Panc1 (cell line): ENCODE measurements around the gene THAP6. TPM values are rescaled to one million over a fixed set of nuclear protein-coding genes. Genes with fewer than 3 reads are reported as not detected.

Experiments used
- ATAC-seq: fragments of 200-7000 bp; cut with Tn5 transposase; 2 replicates; pipeline ENCODE4 v1.9.1; 2020; ENCODE audit warnings: mild to moderate bottlenecking, moderate library complexity
- BruUV-seq: library from RNA; stranded (reverse); fragments of 400-500 nt; replicated peaks from 2 replicates; lab custom pipeline; 2021; lab: Mats Ljungman, UMichigan
- CTCF ChIA-PET: fragments of 300-600 bp; sonication (Branson Sonifier 250); formaldehyde crosslinking; loops from one replicate; lab custom pipeline; 2022; ENCODE audit warnings: antibody characterized with exemption; lab: Charles Lee
- POLR2A ChIA-PET: fragments of 300-600 bp; sonication (Branson Sonifier 250); formaldehyde crosslinking; loops from one replicate; lab custom pipeline; 2022; ENCODE audit warnings: antibody characterized with exemption; lab: Charles Lee
- DNase-seq: peaks from one replicate; pipeline ENCODE4 v3.0.0-alpha.2; 2010; ENCODE audit warnings: low read depth, low spot score
- H3K27ac ChIP-seq: 2 replicates; pipeline ENCODE4 v1.5.1; 2011; ENCODE audit warnings: mild to moderate bottlenecking, low read length, inconsistent platforms
- H3K27me3 ChIP-seq: fragments of 200-500 bp; sonication (Bioruptor generic); 2 replicates; pipeline ENCODE4 v1.6.0; 2014; ENCODE audit warnings: low read length, inconsistent platforms; ENCODE audit not compliant: control insufficient read depth, insufficient read depth
- H3K36me3 ChIP-seq: fragments of 200-500 bp; sonication (Bioruptor generic); 2 replicates; pipeline ENCODE4 v1.5.1; 2014; ENCODE audit warnings: inconsistent platforms, mild to moderate bottlenecking, low read length, moderate library complexity; ENCODE audit not compliant: control insufficient read depth, insufficient read depth
- H3K4me1 ChIP-seq: 2 replicates; pipeline ENCODE4 v1.5.1; 2011; ENCODE audit warnings: inconsistent platforms, mild to moderate bottlenecking, low read length, moderate library complexity; ENCODE audit not compliant: control insufficient read depth, insufficient read depth
- H3K4me3 ChIP-seq, 2 experiments: 2 replicates each; pipeline ENCODE4 v1.5.1; 2011 to 2012; ENCODE audit warnings: low read depth in 2 of 2, low read length in 2 of 2, mild to moderate bottlenecking in 2 of 2, inconsistent platforms in 1 of 2, moderate library complexity in 1 of 2
- H3K9me3 ChIP-seq: fragments of 200-500 bp; sonication (Bioruptor generic); 2 replicates; pipeline ENCODE4 v1.5.1; 2014; ENCODE audit warnings: low read depth, mild to moderate bottlenecking, inconsistent platforms, low read length, moderate library complexity; ENCODE audit not compliant: control insufficient read depth, insufficient read depth
- POLR2AphosphoS5 ChIP-seq: IDR thresholded peaks from 2 replicates; pipeline ENCODE4 v1.6.1; 2012; ENCODE audit warnings: mild to moderate bottlenecking, low read depth, low read length, moderate library complexity
- SIN3A ChIP-seq: IDR thresholded peaks from 2 replicates; pipeline ENCODE4 v1.6.1; 2012; ENCODE audit warnings: low read depth, mild to moderate bottlenecking, low read length, moderate library complexity, borderline replicate concordance; ENCODE audit not compliant: insufficient read depth
- TCF7L2 ChIP-seq: IDR thresholded peaks from 2 replicates; pipeline ENCODE4 v1.6.1; 2011; ENCODE audit warnings: mild to moderate bottlenecking, low read depth, low read length, inconsistent platforms
- in situ Hi-C: cut with HindIII; loops from 2 replicates; pipeline ENCODE4 v1.10.0; 2016; ENCODE audit warnings: low sequenced_read_pairs, low pct_unique_long_range_greater_than_20kb
- intact Hi-C: fragments of 100-400 bp; cut with micrococcal nuclease; formaldehyde crosslinking; loops from one replicate; pipeline ENCODE4 v1.10.0; 2022; ENCODE audit not compliant: unreplicated experiment
- total RNA-seq: library from RNA; stranded (reverse); gene quantifications from one replicate; pipeline ENCODE4 v1.2.1, GENCODE V29; 2021; ENCODE audit not compliant: unreplicated experiment
- TF ChIP-seq, protein P1 (sequence below): fragments of 450-650 bp; IDR thresholded peaks from 2 replicates; pipeline ENCODE4 v1.5.1; 2017; ENCODE audit warnings: mild to moderate bottlenecking
- TF ChIP-seq, protein P2 (sequence below), 2 experiments: IDR thresholded peaks; 2 replicates each; pipeline ENCODE4 v1.6.1; 2011 to 2012; ENCODE audit warnings: low read depth in 2 of 2, control low read depth in 1 of 2, low read length in 1 of 2, mild to moderate bottlenecking in 1 of 2, moderate library complexity in 1 of 2; ENCODE audit not compliant: insufficient read depth in 1 of 2

The THAP6 gene
- total RNA-seq, 1 experiment from 2014 or later = 13.9 TPM

DNA sequence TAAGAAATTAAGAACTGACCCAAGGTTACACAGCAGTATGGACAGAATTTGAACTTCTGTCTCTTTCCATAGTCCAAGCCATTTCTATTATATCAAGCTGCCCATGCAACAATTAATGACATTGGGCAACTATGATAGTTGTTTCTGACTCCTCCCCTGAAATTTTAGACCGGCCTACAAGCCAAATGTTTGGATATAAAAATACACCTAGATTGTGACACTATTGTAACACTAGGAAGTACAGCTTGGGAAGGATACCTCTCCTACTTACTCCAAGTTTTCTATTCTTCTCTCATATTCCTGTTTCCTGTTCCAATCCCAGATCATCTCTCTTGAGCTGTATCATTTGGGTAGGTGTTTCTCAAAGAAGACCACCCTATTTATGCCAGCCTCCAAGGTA is 43.5 kb upstream of the THAP6 start:
- H3K4me3 ChIP-seq = no peak overlapping the region
- no peak overlapping the region for H3K27ac ChIP-seq
- ChIA-PET POLR2A (no interaction called here), CTCF (no interaction called here)
- ATAC-seq (no peak), DNase-seq (no peak)
- H3K27me3 ChIP-seq = no peaks in the 10 kb centered on the region
- in situ Hi-C loops = no loop called here
- no peaks in the 10 kb centered on the region for H3K36me3 ChIP-seq
- no peaks in the 10 kb centered on the region for H3K4me1 ChIP-seq
- TF ChIP-seq, protein P1, sequence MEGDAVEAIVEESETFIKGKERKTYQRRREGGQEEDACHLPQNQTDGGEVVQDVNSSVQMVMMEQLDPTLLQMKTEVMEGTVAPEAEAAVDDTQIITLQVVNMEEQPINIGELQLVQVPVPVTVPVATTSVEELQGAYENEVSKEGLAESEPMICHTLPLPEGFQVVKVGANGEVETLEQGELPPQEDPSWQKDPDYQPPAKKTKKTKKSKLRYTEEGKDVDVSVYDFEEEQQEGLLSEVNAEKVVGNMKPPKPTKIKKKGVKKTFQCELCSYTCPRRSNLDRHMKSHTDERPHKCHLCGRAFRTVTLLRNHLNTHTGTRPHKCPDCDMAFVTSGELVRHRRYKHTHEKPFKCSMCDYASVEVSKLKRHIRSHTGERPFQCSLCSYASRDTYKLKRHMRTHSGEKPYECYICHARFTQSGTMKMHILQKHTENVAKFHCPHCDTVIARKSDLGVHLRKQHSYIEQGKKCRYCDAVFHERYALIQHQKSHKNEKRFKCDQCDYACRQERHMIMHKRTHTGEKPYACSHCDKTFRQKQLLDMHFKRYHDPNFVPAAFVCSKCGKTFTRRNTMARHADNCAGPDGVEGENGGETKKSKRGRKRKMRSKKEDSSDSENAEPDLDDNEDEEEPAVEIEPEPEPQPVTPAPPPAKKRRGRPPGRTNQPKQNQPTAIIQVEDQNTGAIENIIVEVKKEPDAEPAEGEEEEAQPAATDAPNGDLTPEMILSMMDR = no peak
- no peak for TF ChIP-seq SIN3A
- TF ChIP-seq, protein P2, sequence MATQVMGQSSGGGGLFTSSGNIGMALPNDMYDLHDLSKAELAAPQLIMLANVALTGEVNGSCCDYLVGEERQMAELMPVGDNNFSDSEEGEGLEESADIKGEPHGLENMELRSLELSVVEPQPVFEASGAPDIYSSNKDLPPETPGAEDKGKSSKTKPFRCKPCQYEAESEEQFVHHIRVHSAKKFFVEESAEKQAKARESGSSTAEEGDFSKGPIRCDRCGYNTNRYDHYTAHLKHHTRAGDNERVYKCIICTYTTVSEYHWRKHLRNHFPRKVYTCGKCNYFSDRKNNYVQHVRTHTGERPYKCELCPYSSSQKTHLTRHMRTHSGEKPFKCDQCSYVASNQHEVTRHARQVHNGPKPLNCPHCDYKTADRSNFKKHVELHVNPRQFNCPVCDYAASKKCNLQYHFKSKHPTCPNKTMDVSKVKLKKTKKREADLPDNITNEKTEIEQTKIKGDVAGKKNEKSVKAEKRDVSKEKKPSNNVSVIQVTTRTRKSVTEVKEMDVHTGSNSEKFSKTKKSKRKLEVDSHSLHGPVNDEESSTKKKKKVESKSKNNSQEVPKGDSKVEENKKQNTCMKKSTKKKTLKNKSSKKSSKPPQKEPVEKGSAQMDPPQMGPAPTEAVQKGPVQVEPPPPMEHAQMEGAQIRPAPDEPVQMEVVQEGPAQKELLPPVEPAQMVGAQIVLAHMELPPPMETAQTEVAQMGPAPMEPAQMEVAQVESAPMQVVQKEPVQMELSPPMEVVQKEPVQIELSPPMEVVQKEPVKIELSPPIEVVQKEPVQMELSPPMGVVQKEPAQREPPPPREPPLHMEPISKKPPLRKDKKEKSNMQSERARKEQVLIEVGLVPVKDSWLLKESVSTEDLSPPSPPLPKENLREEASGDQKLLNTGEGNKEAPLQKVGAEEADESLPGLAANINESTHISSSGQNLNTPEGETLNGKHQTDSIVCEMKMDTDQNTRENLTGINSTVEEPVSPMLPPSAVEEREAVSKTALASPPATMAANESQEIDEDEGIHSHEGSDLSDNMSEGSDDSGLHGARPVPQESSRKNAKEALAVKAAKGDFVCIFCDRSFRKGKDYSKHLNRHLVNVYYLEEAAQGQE (IDR thresholded peaks at IDR 0.05; ENCODE audit: insufficient read depth in 1 of 2, low read depth in 2 of 2, low read length in 1 of 2) = no peak
- TF ChIP-seq POLR2AphosphoS5 = no peak
- TF ChIP-seq TCF7L2 = no peak
- intact Hi-C loops = no loop called here
- no TSS peak for BruUV-seq
- no peaks in the 10 kb centered on the region for H3K9me3 ChIP-seq

DNA sequence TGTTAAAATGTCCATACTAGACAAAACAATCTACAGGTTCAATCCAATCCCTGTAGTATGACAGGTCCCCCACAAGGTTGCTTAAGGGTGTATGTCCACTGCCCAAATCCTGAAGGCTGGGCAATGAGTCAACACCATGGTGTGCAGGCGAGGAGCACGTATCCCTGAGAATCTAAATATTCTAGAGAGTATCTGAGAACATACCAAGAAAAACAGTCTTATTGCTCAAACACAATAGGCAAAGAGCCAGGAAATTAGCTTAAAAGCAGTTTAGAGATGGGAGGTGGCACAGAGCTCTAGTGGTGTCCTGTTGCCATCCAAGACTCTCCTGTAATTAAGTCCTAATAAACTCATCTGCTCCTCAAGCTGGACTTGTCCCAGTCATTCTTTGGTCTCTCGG is 37.1 kb upstream of the THAP6 start:
- no peaks in the 10 kb centered on the region for H3K9me3 ChIP-seq
- in situ Hi-C loops = no loop called here
- BruUV-seq = no TSS peak
- TF ChIP-seq, protein P2 (IDR thresholded peaks at IDR 0.05; ENCODE audit: insufficient read depth in 1 of 2, low read depth in 2 of 2, low read length in 1 of 2) = no peak
- TF ChIP-seq SIN3A (no peak), POLR2AphosphoS5 (no peak), TCF7L2 (no peak)
- TF ChIP-seq, protein P1 = no peak
- intact Hi-C loops = no loop called here
- no peaks in the 10 kb centered on the region for H3K4me1 ChIP-seq
- DNase-seq = no peak
- no peak for ATAC-seq
- H3K36me3 ChIP-seq = peaks cover 2% of the 10 kb centered on the region; the same call in 1 of the 2 replicates
- H3K27ac ChIP-seq = no peak overlapping the region
- no peaks in the 10 kb centered on the region for H3K27me3 ChIP-seq
- H3K4me3 ChIP-seq = no peak overlapping the region
- ChIA-PET POLR2A (no interaction called here), CTCF (no interaction called here)
